HepG2 (cell line): Measurements from ENCODE around the gene B3GALNT2. TPM values are rescaled to one million over a fixed set of nuclear protein-coding genes. Genes with fewer than 3 reads are reported as not detected.

Experiments used
- DNMT1 ChIP-seq: sonication (generic); formaldehyde crosslinking; IDR thresholded peaks from 2 replicates; pipeline ENCODE4 v1.5.1; 2020; ENCODE audit warnings: mild to moderate bottlenecking, missing genetic modification reagents
- FOXP1 ChIP-seq, 2 experiments: fragments of 450-650 bp in 1 of 2; IDR thresholded peaks; 2 replicates each; pipeline ENCODE4 v1.6.1; 2017 to 2018; ENCODE audit warnings: antibody characterized with exemption in 1 of 2
- HNRNPLL ChIP-seq: fragments of 200-400 bp; formaldehyde crosslinking; IDR thresholded peaks from 2 replicates; pipeline ENCODE4 v1.6.1; 2017; ENCODE audit warnings: mild to moderate bottlenecking, low read depth, low read length; ENCODE audit not compliant: poor library complexity, severe bottlenecking
- MBD4 ChIP-seq: IDR thresholded peaks from 2 replicates; pipeline ENCODE4 v1.6.1; 2012; ENCODE audit warnings: low read length, inconsistent platforms, borderline replicate concordance
- MED1 ChIP-seq: sonication (generic); formaldehyde crosslinking; IDR thresholded peaks from 2 replicates; pipeline ENCODE4 v1.4.0; 2020; ENCODE audit warnings: missing genetic modification reagents
- MIXL1 ChIP-seq: IDR thresholded peaks from 2 replicates; pipeline ENCODE4 v1.6.1; 2016
- MXD3 ChIP-seq: IDR thresholded peaks from 2 replicates; pipeline ENCODE4 v1.6.1; 2016; ENCODE audit warnings: mild to moderate bottlenecking, missing biosample characterization, missing genetic modification reagents
- NFRKB ChIP-seq: fragments of 450-650 bp; IDR thresholded peaks from 2 replicates; pipeline ENCODE4 v1.6.1; 2017
- NONO ChIP-seq, 2 experiments: fragments of 450-650 bp in 1 of 2; sonication (generic) in 1 of 2; formaldehyde crosslinking in 1 of 2; IDR thresholded peaks in 1 of 2; conservative IDR thresholded peaks in 1 of 2; 2 replicates each; pipeline versions ENCODE4 v1.6.1 to v1.8.0; 2017 to 2022; ENCODE audit warnings: mild to moderate bottlenecking in 1 of 2, missing genetic modification reagents in 1 of 2, moderate library complexity in 1 of 2
- PBX3 ChIP-seq: sonication (generic); formaldehyde crosslinking; IDR thresholded peaks from 2 replicates; pipeline ENCODE4 v1.8.1; 2023; ENCODE audit warnings: missing genetic modification reagents, inconsistent platforms, borderline replicate concordance
- SNRNP70 ChIP-seq: fragments of 200-400 bp; formaldehyde crosslinking; IDR thresholded peaks from 2 replicates; pipeline ENCODE4 v1.6.1; 2017; ENCODE audit warnings: mild to moderate bottlenecking, low read depth, low read length, moderate library complexity
- TGIF2 ChIP-seq: IDR thresholded peaks from 2 replicates; pipeline ENCODE4 v1.6.1; 2016; ENCODE audit warnings: control low read depth, missing compliant biosample characterization
- ZFP36L1 ChIP-seq: sonication (generic); formaldehyde crosslinking; IDR thresholded peaks from 2 replicates; pipeline ENCODE4 v1.8.0; 2022; ENCODE audit warnings: mild to moderate bottlenecking, missing genetic modification reagents, moderate library complexity
- ZKSCAN1 ChIP-seq: fragments of 150-350 bp; IDR thresholded peaks from 2 replicates; pipeline ENCODE4 v1.6.1; 2014; ENCODE audit warnings: low read length
- ZNF224 ChIP-seq: sonication (generic); formaldehyde crosslinking; IDR thresholded peaks from 2 replicates; pipeline ENCODE4 v1.5.0; 2020; ENCODE audit warnings: mild to moderate bottlenecking, missing genetic modification reagents
- ZNF292 ChIP-seq: sonication (generic); formaldehyde crosslinking; IDR thresholded peaks from 2 replicates; pipeline ENCODE4 v1.8.1; 2022; ENCODE audit warnings: mild to moderate bottlenecking, low read depth, missing genetic modification reagents, borderline replicate concordance
- ZNF552 ChIP-seq: sonication (generic); formaldehyde crosslinking; IDR thresholded peaks from 2 replicates; pipeline ENCODE4 v1.9.0; 2022; ENCODE audit warnings: missing genetic modification reagents, mild to moderate bottlenecking, borderline replicate concordance
- ZNF674 ChIP-seq: sonication (generic); formaldehyde crosslinking; IDR thresholded peaks from 2 replicates; pipeline ENCODE4 v1.5.0; 2020; ENCODE audit warnings: low read depth, mild to moderate bottlenecking, missing genetic modification reagents
- ZNF879 ChIP-seq: sonication (generic); formaldehyde crosslinking; IDR thresholded peaks from 2 replicates; pipeline ENCODE4 v1.8.1; 2023; ENCODE audit warnings: missing genetic modification reagents
- polyA plus RNA-seq, 8 experiments: library from polyadenylated mRNA; depleted of rRNA in 3 of 8; stranded (reverse) in 7 of 8; unstranded in 1 of 8; fragments of >200 nt; fragmentation: Illumina TruSeq in 4 of 8; extraction: Trizol in 4 of 8; gene quantifications; 2 replicates each; pipeline versions ENCODE4 v1.2.1 to v1.2.3, GENCODE V29; 2011 to 2016; ENCODE audit warnings: low read depth in 4 of 8, missing spikeins in 1 of 8, mixed read lengths in 1 of 8; ENCODE audit not compliant: insufficient read depth in 1 of 8
- total RNA-seq, 5 experiments: library from RNA; depleted of rRNA; stranded (reverse); fragments of >200 nt; fragmentation: Illumina TruSeq; extraction: Trizol; gene quantifications; 2 replicates each; pipeline ENCODE4 v1.2.3, GENCODE V29; 2016; ENCODE audit warnings: low read depth in 1 of 5
- TF ChIP-seq, protein P1 (sequence below): fragments of 450-650 bp; IDR thresholded peaks from 2 replicates; pipeline ENCODE4 v1.6.1; 2017

Gene B3GALNT2
- total and polyA plus RNA-seq, 2 of the 13 experiments (the other 11 are each of a cell fraction or from before 2014, with no cell fraction given): 16.5 to 28.9 TPM

DNA sequence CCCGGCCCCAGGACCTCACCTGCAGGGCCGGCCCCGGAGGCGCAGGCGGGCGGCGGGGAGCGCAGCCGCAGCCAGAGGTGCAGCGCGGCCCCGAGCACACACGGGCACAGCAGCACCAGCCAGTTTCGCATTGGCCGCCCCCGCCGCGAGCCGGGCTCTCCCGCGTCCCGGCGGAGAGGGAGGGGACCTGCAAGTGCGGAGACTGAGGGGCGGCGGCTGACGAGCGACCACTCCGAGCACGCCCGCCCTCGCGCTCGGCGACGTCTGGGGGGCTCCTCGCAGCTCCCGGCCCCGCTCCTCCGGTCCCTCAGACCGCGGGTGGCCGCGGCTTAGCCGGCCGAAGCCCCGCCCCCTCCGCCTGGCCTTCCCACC is at the start of gene B3GALNT2 (continued):
- TF ChIP-seq ZNF224 (CRISPR knock-in tag) (no peak), ZKSCAN1 (no peak), NONO (IDR thresholded peaks at IDR 0.05) (no peak), NONO (CRISPR knock-in tag; conservative IDR thresholded peaks at IDR 0.05) (no peak; the same call in 1 of the 2 replicates), MIXL1 (CRISPR knock-in tag) (no peak), PBX3 (peak; percentile 80; the same call in 1 of the 2 replicates), ZFP36L1 (CRISPR knock-in tag) (no peak), MBD4 (no peak), SNRNP70 (0 out of 2 replicates have a peak, but pooled peaks have one; percentile 56), MED1 (CRISPR knock-in tag) (no peak), MXD3 (CRISPR knock-in tag) (peak; percentile 41; the same call in 1 of the 2 replicates), ZNF674 (no peak), TGIF2 (CRISPR knock-in tag) (no peak), FOXP1 (IDR thresholded peaks at IDR 0.05) (no peak), FOXP1 (CRISPR knock-in tag; IDR thresholded peaks at IDR 0.05) (no peak), HNRNPLL (no peak), ZNF552 (CRISPR knock-in tag) (no peak), DNMT1 (CRISPR knock-in tag) (no peak), ZNF292 (CRISPR knock-in tag) (no peak), NFRKB (no peak), ZNF879 (CRISPR knock-in tag) (no peak)
- TF ChIP-seq, protein P1, sequence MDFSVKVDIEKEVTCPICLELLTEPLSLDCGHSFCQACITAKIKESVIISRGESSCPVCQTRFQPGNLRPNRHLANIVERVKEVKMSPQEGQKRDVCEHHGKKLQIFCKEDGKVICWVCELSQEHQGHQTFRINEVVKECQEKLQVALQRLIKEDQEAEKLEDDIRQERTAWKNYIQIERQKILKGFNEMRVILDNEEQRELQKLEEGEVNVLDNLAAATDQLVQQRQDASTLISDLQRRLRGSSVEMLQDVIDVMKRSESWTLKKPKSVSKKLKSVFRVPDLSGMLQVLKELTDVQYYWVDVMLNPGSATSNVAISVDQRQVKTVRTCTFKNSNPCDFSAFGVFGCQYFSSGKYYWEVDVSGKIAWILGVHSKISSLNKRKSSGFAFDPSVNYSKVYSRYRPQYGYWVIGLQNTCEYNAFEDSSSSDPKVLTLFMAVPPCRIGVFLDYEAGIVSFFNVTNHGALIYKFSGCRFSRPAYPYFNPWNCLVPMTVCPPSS: no peak
